Measurements from ENCODE around the gene TTLL13.

- TF ChIP-seq CTCF (IDR thresholded peaks at IDR 0.05; ENCODE audit: low read length) (no peak), EZH2 (optimal IDR thresholded peaks at IDR 0.05; ENCODE audit: low read depth, low read length) (no peak)
These were observed 26.8 kb upstream of the TTLL13 start for GRCh38 chr15:90222547-90222946.
